Uterus (tissue), 2 donors: ENCODE data around the gene EPHB3.

Source experiments
- CTCF ChIP-seq, 4 experiments: fragments of 200-600 bp in 2 of 4; fragments of 450-650 bp in 2 of 4; sonication (generic) in 2 of 4; IDR thresholded peaks; one replicate each; pipeline ENCODE4 v1.5.1; 2016 to 2019; ENCODE audit warnings: antibody characterized with exemption in 4 of 4, mild to moderate bottlenecking in 2 of 4, moderate library complexity in 1 of 4
- POLR2A ChIP-seq, 2 donors: fragments of 450-650 bp; IDR thresholded peaks; one replicate each; pipeline ENCODE4 v1.6.1; 2016; ENCODE audit warnings: antibody characterized with exemption in 2 of 2, mild to moderate bottlenecking in 1 of 2, moderate library complexity in 1 of 2

GRCh38 chr3:184581331-184581855 lies 19.8 kb downstream of the EPHB3 start:
- no peak for TF ChIP-seq CTCF (IDR thresholded peaks at IDR 0.05)
- TF ChIP-seq POLR2A (IDR thresholded peaks at IDR 0.05) = no peak
